Cerebellar cortex (tissue), 1 donor: Measurements from ENCODE around the gene PSMB5.

Experiments
- DNase-seq: peaks from one replicate; pipeline ENCODE4 v3.0.0-alpha.2; 2015; ENCODE audit warnings: low spot score

PSMB5 gene

GRCh38 chr14:23058654-23059504 lies 24.2 kb upstream of the PSMB5 start:
- DNase-seq: peak; percentile 67

- peak; percentile 92 for DNase-seq
Measured at GRCh38 chr14:23057757-23058653, 23.3 kb upstream of the PSMB5 start.

- peak; percentile 61 for DNase-seq
Measured at GRCh38 chr14:23056956-23057756, 22.5 kb upstream of the PSMB5 start, which contains the start of gene CDH24. TSS of gene CDH24 (minus strand) at chr14:23057520. CDS start at chr14:23055733, 1,787 bp downstream.

- peak; percentile 73 for DNase-seq
Measured at GRCh38 chr14:23056145-23056955, 21.6 kb upstream of the PSMB5 start.

- DNase-seq: no peak
Measured at GRCh38 chr14:23055621-23056144, 21.0 kb upstream of the PSMB5 start.

GRCh38 chr14:23055147-23055550 lies 20.4 kb upstream of the PSMB5 start:
- DNase-seq: no peak

GRCh38 chr14:23054000-23054811 lies 19.5 kb upstream of the PSMB5 start:
- DNase-seq: no peak

- DNase-seq: no peak
Measured at GRCh38 chr14:23053426-23053825, 18.7 kb upstream of the PSMB5 start.

GRCh38 chr14:23052671-23053070 lies 18.0 kb upstream of the PSMB5 start:
- DNase-seq: no peak

GRCh38 chr14:23052182-23052623 lies 17.5 kb upstream of the PSMB5 start:
- no peak for DNase-seq

- DNase-seq: no peak
Measured at GRCh38 chr14:23051141-23052057, 16.7 kb upstream of the PSMB5 start.

GRCh38 chr14:23049011-23049410 lies 14.3 kb upstream of the PSMB5 start:
- no peak for DNase-seq

- no peak for DNase-seq
Measured at GRCh38 chr14:23047751-23048693, 13.3 kb upstream of the PSMB5 start.

GRCh38 chr14:23047034-23047634 lies 12.4 kb upstream of the PSMB5 start:
- DNase-seq: no peak

- DNase-seq: no peak
Measured at GRCh38 chr14:23045419-23046357, 11.0 kb upstream of the PSMB5 start.

GRCh38 chr14:23044840-23045239 lies 10.1 kb upstream of the PSMB5 start:
- no peak for DNase-seq
